ENCODE measurements around the gene MEAK7. TPM values are rescaled to one million over a fixed set of nuclear protein-coding genes. Genes with fewer than 3 reads are reported as not detected.

The MEAK7 gene
- total RNA-seq, 4 donors from 2014 or later = 20.3 to 29.1 (median 21.8) TPM

GRCh38 chr16:84482951-84483881, 21.2 kb downstream of the MEAK7 start:
- intact Hi-C loops (cut with DNase I; ENCODE audit: low total_unique reads) = loop anchor here (10.0 kb wide), 2 partner anchors 208 to 558 kb away; no protein-coding TSS in a partner anchor
- no peak for DNase-seq
- Histone ChIP-seq H3K27ac (no peak overlapping the region), H3K4me3 (no peak overlapping the region), H3K4me1 (no peaks in the 10 kb centered on the region), H3K27me3 (no peaks in the 10 kb centered on the region), H3K9me3 (no peaks in the 10 kb centered on the region), H3K36me3 (no peaks in the 10 kb centered on the region)
- no peak for TF ChIP-seq EP300 (IDR thresholded peaks at IDR 0.05; ENCODE audit: low read depth)
- no peak for TF ChIP-seq POLR2AphosphoS5 (IDR thresholded peaks at IDR 0.05)
- TF ChIP-seq, protein P1, sequence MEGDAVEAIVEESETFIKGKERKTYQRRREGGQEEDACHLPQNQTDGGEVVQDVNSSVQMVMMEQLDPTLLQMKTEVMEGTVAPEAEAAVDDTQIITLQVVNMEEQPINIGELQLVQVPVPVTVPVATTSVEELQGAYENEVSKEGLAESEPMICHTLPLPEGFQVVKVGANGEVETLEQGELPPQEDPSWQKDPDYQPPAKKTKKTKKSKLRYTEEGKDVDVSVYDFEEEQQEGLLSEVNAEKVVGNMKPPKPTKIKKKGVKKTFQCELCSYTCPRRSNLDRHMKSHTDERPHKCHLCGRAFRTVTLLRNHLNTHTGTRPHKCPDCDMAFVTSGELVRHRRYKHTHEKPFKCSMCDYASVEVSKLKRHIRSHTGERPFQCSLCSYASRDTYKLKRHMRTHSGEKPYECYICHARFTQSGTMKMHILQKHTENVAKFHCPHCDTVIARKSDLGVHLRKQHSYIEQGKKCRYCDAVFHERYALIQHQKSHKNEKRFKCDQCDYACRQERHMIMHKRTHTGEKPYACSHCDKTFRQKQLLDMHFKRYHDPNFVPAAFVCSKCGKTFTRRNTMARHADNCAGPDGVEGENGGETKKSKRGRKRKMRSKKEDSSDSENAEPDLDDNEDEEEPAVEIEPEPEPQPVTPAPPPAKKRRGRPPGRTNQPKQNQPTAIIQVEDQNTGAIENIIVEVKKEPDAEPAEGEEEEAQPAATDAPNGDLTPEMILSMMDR (IDR thresholded peaks at IDR 0.05) = no peak
- no peak for TF ChIP-seq POLR2A (IDR thresholded peaks at IDR 0.05)
- 95 to 100% methylated on average over 1 to 25 of the region's 25 CpGs for WGBS, 2 donors (ENCODE audit: low coverage in 1 of 2)
- in situ Hi-C loops (cut with MboI; ENCODE audit: low pct_ligation_motif_present in 1 of 4, low pct_unique_long_range_greater_than_20kb in 1 of 4, low sequenced_read_pairs in 3 of 4) = loop anchor here (10.0 to 25.0 kb wide), 4 partner anchors 208 to 521 kb away; partner anchors contain the start of genes NECAB2 (in 2 of the 4), OSGIN1 (in 2 of the 4) and MBTPS1 (in 1 of the 4)

GRCh38 chr16:84482001-84482891, 22.2 kb downstream of the MEAK7 start:
- WGBS, 2 donors (ENCODE audit: low coverage in 1 of 2) = 90 to 100% methylated on average over 1 to 32 of the region's 33 CpGs
- TF ChIP-seq POLR2A (IDR thresholded peaks at IDR 0.05) = no peak
- TF ChIP-seq EP300 (IDR thresholded peaks at IDR 0.05; ENCODE audit: low read depth) = no peak
- TF ChIP-seq, protein P1 (IDR thresholded peaks at IDR 0.05) = no peak
- TF ChIP-seq POLR2AphosphoS5 (IDR thresholded peaks at IDR 0.05) = no peak
- no peaks in the 10 kb centered on the region for H3K27me3 ChIP-seq
- H3K4me1 ChIP-seq = no peaks in the 10 kb centered on the region
- in situ Hi-C loops (cut with MboI; ENCODE audit: low pct_ligation_motif_present in 1 of 4, low pct_unique_long_range_greater_than_20kb in 1 of 4, low sequenced_read_pairs in 3 of 4) = loop anchor here (10.0 to 25.0 kb wide), 4 partner anchors 207 to 520 kb away; partner anchors contain the start of genes NECAB2 (in 2 of the 4), OSGIN1 (in 2 of the 4) and MBTPS1 (in 1 of the 4)
- H3K27ac ChIP-seq = no peak overlapping the region
- DNase-seq = no peak
- no peaks in the 10 kb centered on the region for H3K9me3 ChIP-seq
- H3K4me3 ChIP-seq = no peak overlapping the region
- H3K36me3 ChIP-seq = no peaks in the 10 kb centered on the region
- intact Hi-C loops (cut with DNase I; ENCODE audit: low total_unique reads) = loop anchor here (10.0 kb wide), 2 partner anchors 207 to 557 kb away; no protein-coding TSS in a partner anchor

GRCh38 chr16:84481051-84481735, 23.3 kb downstream of the MEAK7 start:
- H3K36me3 ChIP-seq = no peaks in the 10 kb centered on the region
- no peaks in the 10 kb centered on the region for H3K9me3 ChIP-seq
- intact Hi-C loops (cut with DNase I; ENCODE audit: low total_unique reads) (loop anchor here (10.0 kb wide), 2 partner anchors 206 to 556 kb away; no protein-coding TSS in a partner anchor), in situ Hi-C loops (cut with MboI; ENCODE audit: low pct_ligation_motif_present in 1 of 4, low pct_unique_long_range_greater_than_20kb in 1 of 4, low sequenced_read_pairs in 3 of 4) (loop anchor here (10.0 to 25.0 kb wide), 4 partner anchors 206 to 519 kb away; partner anchors contain the start of genes NECAB2 (in 2 of the 4), OSGIN1 (in 2 of the 4) and MBTPS1 (in 1 of the 4))
- no peak for DNase-seq
- WGBS, 2 donors (ENCODE audit: low coverage in 1 of 2) = 91 to 100% methylated on average over 7 to 26 of the region's 26 CpGs
- H3K27ac ChIP-seq = no peak overlapping the region
- no peak for TF ChIP-seq POLR2AphosphoS5 (IDR thresholded peaks at IDR 0.05)
- no peak for TF ChIP-seq POLR2A (IDR thresholded peaks at IDR 0.05)
- TF ChIP-seq, protein P1 (IDR thresholded peaks at IDR 0.05) = no peak
- TF ChIP-seq EP300 (IDR thresholded peaks at IDR 0.05; ENCODE audit: low read depth) = no peak
- no peak overlapping the region for H3K4me3 ChIP-seq
- no peaks in the 10 kb centered on the region for H3K4me1 ChIP-seq
- H3K27me3 ChIP-seq = no peaks in the 10 kb centered on the region

Data from transverse colon (tissue), 4 donors.